ENCODE measurements around the gene SUPT3H.
"Not testable (repeated sequence)": the region's sequence is repeated elsewhere in the genome, so short reads cannot be mapped to it uniquely, and the experiment has no call there.

The SUPT3H gene

DNA sequence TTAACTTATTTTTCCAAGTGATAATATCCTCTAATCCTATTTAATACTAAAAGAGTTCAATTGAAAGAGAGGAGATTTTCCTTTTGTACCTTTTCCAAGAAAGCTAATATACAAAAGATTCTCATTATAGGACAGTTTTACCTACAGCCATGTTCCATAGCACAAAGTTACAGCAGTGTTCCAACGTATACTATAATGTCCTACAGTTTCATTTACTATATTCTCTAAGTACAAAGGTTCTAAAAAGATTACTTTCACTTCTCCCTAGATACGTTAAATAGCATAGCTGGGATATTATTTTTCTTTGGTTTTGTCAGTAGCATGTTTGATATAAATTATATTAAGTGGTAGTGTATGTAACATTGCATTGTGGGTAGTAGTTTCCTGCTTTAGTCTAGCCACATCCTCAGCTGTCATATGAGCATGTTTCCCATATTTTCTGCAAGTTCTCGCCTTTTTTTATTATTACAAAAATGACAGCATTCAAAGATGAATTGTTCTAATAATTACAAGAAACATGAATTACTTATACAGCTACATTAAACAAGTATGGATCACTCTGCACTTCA, 54.0 kb downstream of the SUPT3H start:
- no peak for DNase-seq (ENCODE audit: low read depth)

DNA sequence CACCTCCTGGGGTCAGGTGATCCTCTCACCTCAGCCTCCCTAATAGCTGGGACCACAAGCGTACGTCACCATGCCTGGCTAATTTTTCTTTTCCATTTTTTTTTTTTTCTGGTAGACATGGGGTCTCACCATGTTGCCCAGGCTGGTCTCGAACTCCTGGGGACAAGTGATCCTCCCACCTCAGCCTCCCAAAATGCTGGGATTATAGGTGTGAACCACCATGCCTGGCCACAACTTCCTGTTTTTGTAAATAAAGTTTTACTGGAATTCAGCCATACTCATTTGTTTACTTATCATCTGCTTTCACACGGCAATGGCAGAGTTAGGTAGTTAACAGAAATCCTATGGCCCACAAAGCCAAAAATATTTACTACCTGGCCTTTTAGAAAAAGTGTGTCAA, 57.4 kb downstream of the SUPT3H start:
- no peak for DNase-seq (ENCODE audit: low read depth)

GRCh38 chr6:45314146-45314545, 63.6 kb downstream of the SUPT3H start:
- no peak for DNase-seq (ENCODE audit: low read depth)

DNA sequence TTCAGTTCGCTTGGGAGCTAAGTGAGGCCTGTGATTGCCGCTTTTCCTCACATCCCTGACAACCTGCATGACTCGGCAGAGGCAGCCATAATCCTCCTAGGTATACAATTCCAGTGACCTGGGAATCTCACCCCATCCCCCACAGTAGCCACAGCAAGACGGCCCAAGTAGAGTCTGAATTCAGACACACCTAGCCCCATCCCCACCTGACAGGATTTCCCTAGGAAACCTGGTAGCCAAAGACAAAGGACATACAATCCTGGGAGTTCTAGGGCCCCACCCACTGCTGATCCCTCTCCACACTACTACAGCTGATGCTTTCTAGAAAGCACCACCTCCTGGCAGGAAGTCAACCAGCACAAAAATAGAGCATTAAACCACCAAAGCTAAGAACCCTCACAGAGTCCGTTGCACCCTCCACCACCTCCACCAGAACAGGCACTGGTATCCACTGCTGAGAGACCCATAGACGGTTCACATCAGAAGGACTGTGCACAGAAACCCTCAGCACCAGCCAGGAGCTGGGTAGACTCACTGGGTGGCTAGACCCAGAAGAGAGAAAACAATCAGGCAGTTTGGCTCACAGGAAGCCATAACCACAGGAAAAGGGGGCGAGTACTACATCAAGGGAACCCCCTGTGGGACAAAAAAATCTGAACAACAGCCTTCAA, 67.5 kb downstream of the SUPT3H start:
- peak; percentile 2 for DNase-seq (ENCODE audit: low read depth)

- no peak for DNase-seq (ENCODE audit: low read depth)
Observed at GRCh38 chr6:45305546-45305945, 72.2 kb downstream of the SUPT3H start.

DNA sequence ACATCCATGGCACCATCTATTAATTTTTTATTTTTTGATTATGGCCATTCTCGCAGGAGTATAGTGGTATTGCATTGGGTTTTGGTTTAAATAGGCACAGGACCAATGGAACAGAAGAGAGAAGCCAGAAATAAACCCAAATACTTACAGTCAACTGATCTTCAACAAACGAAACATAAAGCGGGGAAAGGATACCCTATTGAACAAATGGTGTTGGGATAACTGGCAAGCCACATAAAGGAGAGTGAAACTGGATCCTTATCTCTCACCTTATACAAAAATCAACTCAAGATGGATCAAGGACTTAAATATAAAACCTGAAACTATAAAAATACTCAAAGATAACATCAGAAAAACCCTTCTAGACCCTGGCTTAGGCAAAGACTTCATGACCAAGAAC, 74.9 kb downstream of the SUPT3H start:
- no peak for DNase-seq (ENCODE audit: low read depth)

GRCh38 chr6:45301348-45302142, 76.2 kb downstream of the SUPT3H start:
- DNase-seq (ENCODE audit: low read depth) = no peak

DNA sequence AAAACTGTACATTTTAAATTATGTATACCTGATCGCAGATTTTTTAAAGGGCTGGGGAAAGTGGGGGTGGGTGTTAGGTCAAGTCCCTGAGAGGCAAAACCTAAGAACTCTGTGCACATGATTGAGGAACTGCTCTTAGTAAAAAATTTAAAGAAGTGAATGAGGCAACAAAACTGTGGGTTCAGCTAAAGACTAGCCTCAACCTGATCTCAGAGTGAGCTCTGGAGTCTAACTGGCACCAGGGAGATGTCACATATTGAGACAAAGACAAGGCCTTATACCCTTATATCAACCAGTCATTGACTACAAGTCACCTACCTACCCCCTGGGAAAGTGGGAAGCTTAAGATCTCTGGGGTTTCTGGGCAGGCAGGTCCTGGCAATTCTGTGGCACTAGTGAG, 77.0 kb downstream of the SUPT3H start:
- no peak for DNase-seq (ENCODE audit: low read depth)

- DNase-seq (ENCODE audit: low read depth) = no peak
Observed at GRCh38 chr6:45299096-45299581, 78.6 kb downstream of the SUPT3H start.

- no peak for DNase-seq (ENCODE audit: low read depth)
Observed at GRCh38 chr6:45297320-45297719, 80.4 kb downstream of the SUPT3H start.

DNA sequence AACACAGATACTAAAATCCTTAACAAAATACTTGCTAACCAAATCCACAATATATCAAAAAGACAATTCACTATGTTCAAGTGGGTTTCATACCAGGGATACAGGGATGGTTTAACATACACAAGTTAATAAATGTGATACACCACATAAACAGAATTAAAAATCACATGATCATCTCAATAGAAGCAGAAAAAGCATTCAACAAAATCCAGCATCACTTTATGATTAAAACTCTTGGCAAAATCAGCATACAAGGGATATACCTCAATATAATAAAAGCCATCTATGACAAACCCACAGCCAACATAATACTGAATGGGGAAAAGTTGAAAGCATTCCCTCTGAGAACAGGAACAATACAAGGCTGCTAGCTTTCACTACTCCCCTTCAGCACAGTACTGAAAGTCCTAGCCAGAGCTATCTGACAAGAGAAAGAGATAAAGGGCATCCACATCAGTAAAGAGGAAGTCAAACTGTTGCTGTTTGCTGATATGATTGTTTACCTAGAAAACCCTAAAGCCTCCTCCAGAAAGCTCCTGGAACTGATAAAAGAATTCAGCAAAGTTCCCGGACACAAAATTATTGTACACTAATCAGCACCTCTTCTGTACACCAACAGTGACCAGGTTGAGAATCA, 83.6 kb downstream of the SUPT3H start:
- not testable (repeated sequence) for DNase-seq (ENCODE audit: low read depth)

GRCh38 chr6:45293306-45293705, 84.4 kb downstream of the SUPT3H start:
- DNase-seq (ENCODE audit: low read depth) = no peak

GRCh38 chr6:45289751-45290514, 87.8 kb downstream of the SUPT3H start:
- DNase-seq (ENCODE audit: low read depth) = no peak

DNA sequence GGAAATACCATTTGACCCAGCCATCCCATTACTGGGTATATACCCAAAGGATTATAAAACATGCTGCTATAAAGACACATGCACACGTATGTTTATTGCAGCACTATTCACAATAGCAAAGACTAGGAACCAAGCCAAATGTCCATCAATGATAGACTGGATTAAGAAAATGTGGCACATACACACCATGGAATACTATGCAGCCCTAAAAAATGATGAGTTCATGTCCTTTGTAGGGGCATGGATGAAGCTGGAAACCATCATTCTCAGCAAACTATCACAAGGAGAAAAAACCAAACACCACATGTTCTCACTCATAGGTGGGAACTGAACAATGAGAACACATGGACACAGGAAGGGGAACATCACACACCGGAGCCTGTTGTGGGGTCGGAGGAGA, 91.0 kb downstream of the SUPT3H start:
- not testable (repeated sequence) for DNase-seq (ENCODE audit: low read depth)

DNA sequence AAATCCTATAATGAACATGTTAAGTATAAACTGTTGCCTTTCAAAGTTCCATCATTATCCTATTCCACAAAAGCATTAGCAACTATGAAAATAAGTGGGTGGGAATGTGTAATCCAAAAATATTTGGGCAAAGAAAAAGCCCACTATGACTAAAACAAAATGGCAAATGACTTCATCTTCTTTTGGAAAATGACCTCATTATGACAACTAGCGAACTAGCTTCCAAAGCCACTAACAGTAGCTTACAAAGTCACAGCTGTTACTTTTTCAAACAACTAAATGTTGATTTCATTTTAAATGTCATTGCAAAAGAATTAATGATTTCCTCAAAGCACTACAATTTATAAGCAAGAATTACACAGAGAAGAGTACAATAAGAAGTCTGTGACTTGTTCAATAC, 99.4 kb downstream of the SUPT3H start:
- no peak for DNase-seq (ENCODE audit: low read depth)

DNA sequence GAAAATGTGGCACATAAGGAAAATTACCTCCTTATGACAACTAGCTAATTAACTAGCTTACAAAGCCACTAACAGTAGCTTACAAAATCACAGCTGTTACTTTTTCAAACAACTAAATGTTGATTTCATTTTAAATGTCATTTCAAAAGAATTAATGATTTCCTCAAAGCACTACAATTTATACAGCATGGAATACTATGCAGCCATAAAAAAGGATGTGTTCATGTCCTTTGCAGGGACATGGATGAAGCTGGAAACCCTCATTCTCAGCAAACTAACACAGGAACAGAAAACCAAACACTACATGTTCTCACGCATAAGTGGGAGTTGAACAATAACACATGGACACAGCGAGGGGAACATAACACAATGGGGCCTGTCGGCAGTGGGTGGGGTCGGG, 100.0 kb downstream of the SUPT3H start:
- not testable (repeated sequence) for DNase-seq (ENCODE audit: low read depth)

DNA sequence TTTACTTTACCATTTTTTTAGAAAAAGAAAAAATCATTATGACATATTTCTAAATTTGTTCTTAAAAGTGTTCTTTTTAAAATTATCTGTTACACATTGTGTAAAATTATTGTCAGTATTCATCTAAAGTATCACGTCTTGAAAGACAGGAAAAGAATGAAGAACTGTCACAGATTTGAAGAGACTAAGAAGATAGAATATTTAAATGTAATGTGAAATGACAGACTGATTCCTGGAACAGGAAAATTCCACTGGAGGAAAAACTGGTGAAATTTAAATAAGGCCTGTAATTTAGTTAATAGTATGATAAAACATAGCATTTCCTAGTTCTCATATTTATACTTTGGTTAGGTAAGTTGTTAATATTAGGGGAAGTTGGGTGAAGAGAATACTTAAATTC, 102.4 kb downstream of the SUPT3H start:
- no peak for DNase-seq (ENCODE audit: low read depth)

GRCh38 chr6:45272626-45273025, 105.1 kb downstream of the SUPT3H start:
- no peak for DNase-seq (ENCODE audit: low read depth)

DNA sequence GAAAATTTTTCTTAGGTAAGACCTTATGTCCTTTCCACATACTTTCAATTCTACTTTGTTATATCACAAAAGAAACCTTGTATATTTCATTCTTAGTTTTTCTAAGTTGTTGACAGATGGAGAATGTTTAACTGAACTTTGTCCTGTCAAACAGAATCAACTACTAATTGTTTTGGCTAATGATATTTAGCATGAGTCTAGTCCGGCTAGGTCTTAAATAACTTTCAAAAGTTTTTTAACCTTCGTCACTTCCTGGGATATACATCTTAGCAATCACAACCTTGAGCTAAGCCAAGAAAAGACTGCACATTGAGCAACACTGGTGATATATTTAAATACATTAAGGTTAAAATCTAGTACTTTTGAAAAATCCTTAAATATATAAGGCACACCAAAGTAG, 112.5 kb downstream of the SUPT3H start:
- DNase-seq (ENCODE audit: low read depth) = no peak

- no peak for DNase-seq (ENCODE audit: low read depth)
Observed at GRCh38 chr6:45260696-45261095, 117.0 kb downstream of the SUPT3H start.
